HepG2 (cell line): Measurements from ENCODE around the gene CAT. TPM values are rescaled to one million over a fixed set of nuclear protein-coding genes. Genes with fewer than 3 reads are reported as not detected.
A peak's percentile ranks its signal among the peaks of the same experiment; 100 is the strongest.

Experiments used
- REXO4 ChIP-seq: sonication (generic); formaldehyde crosslinking; IDR thresholded peaks from 2 replicates; pipeline ENCODE4 v1.8.0; 2022; ENCODE audit warnings: missing genetic modification reagents, mild to moderate bottlenecking, borderline replicate concordance
- RXRA ChIP-seq: sonication (generic); formaldehyde crosslinking; IDR thresholded peaks from 2 replicates; pipeline ENCODE4 v1.5.1; 2020; ENCODE audit warnings: missing genetic modification reagents
- ZNF12 ChIP-seq: sonication (generic); formaldehyde crosslinking; IDR thresholded peaks from 2 replicates; pipeline ENCODE4 v1.5.0; 2020; ENCODE audit warnings: missing genetic modification reagents
- ZNF124 ChIP-seq: sonication (generic); formaldehyde crosslinking; IDR thresholded peaks from 2 replicates; pipeline ENCODE4 v1.4.0; 2020; ENCODE audit warnings: missing genetic modification reagents
- ZNF776 ChIP-seq: sonication (generic); formaldehyde crosslinking; IDR thresholded peaks from 2 replicates; pipeline ENCODE4 v1.4.0; 2020; ENCODE audit warnings: mild to moderate bottlenecking, missing genetic modification reagents
- polyA plus RNA-seq, 8 experiments: library from polyadenylated mRNA; depleted of rRNA in 3 of 8; stranded (reverse) in 7 of 8; unstranded in 1 of 8; fragments of >200 nt; fragmentation: Illumina TruSeq in 4 of 8; extraction: Trizol in 4 of 8; gene quantifications; 2 replicates each; pipeline versions ENCODE4 v1.2.1 to v1.2.3, GENCODE V29; 2011 to 2016; ENCODE audit warnings: low read depth in 4 of 8, missing spikeins in 1 of 8, mixed read lengths in 1 of 8; ENCODE audit not compliant: insufficient read depth in 1 of 8
- total RNA-seq, 5 experiments: library from RNA; depleted of rRNA; stranded (reverse); fragments of >200 nt; fragmentation: Illumina TruSeq; extraction: Trizol; gene quantifications; 2 replicates each; pipeline ENCODE4 v1.2.3, GENCODE V29; 2016; ENCODE audit warnings: low read depth in 1 of 5
- TF ChIP-seq, protein P1 (sequence below): sonication (generic); formaldehyde crosslinking; IDR thresholded peaks from 2 replicates; pipeline ENCODE4 v1.5.0; 2020; ENCODE audit warnings: mild to moderate bottlenecking, missing genetic modification reagents, borderline replicate concordance
- TF ChIP-seq, protein P2 (sequence below): sonication (generic); formaldehyde crosslinking; IDR thresholded peaks from 2 replicates; pipeline ENCODE4 v1.4.0; 2020; ENCODE audit warnings: mild to moderate bottlenecking, missing genetic modification reagents, borderline replicate concordance
- TF ChIP-seq, protein P3 (sequence below): sonication (generic); formaldehyde crosslinking; IDR thresholded peaks from one replicate; pipeline ENCODE4 v1.5.1; 2020; ENCODE audit warnings: mild to moderate bottlenecking, missing genetic modification reagents; ENCODE audit errors: not compliant biosample characterization

Gene CAT
- total and polyA plus RNA-seq, 2 of the 13 experiments (the other 11 are each of a cell fraction or from before 2014, with no cell fraction given) = 107 to 136 TPM

DNA sequence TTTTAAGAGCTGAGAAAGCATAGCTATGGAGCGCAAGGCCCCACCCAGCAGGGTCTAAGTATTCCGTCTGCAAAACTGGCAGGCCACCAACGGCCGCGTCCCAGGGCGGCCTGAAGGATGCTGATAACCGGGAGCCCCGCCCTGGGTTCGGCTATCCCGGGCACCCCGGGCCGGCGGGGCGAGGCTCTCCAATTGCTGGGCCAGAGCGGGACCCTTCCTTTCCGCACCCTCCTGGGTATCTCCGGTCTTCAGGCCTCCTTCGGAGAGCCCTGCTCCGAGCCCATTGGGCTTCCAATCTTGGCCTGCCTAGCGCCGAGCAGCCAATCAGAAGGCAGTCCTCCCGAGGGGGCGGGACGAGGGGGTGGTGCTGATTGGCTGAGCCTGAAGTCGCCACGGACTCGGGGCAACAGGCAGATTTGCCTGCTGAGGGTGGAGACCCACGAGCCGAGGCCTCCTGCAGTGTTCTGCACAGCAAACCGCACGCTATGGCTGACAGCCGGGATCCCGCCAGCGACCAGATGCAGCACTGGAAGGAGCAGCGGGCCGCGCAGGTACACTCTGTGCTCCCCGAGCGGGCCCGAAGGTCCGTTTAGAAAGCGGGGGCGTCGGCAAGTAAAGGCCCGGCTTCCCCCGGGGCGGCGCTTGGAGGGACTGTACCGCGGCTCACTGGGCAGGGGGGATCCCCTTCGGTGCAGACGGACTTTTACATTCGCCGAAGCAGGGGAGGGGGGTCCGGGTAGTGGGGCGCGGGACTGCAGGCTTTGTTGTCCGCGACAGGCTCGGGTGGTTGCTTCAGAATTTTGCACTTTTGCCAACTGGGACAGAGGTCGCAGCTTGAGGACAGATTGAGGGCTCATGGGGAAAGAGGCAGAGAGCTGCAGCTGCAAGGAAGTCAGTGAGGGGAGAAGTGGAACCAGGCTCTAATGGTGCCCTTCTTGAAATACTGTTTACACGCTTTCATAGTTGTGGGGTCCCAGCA is at the start of gene CAT (continued):
- TF ChIP-seq, protein P1, sequence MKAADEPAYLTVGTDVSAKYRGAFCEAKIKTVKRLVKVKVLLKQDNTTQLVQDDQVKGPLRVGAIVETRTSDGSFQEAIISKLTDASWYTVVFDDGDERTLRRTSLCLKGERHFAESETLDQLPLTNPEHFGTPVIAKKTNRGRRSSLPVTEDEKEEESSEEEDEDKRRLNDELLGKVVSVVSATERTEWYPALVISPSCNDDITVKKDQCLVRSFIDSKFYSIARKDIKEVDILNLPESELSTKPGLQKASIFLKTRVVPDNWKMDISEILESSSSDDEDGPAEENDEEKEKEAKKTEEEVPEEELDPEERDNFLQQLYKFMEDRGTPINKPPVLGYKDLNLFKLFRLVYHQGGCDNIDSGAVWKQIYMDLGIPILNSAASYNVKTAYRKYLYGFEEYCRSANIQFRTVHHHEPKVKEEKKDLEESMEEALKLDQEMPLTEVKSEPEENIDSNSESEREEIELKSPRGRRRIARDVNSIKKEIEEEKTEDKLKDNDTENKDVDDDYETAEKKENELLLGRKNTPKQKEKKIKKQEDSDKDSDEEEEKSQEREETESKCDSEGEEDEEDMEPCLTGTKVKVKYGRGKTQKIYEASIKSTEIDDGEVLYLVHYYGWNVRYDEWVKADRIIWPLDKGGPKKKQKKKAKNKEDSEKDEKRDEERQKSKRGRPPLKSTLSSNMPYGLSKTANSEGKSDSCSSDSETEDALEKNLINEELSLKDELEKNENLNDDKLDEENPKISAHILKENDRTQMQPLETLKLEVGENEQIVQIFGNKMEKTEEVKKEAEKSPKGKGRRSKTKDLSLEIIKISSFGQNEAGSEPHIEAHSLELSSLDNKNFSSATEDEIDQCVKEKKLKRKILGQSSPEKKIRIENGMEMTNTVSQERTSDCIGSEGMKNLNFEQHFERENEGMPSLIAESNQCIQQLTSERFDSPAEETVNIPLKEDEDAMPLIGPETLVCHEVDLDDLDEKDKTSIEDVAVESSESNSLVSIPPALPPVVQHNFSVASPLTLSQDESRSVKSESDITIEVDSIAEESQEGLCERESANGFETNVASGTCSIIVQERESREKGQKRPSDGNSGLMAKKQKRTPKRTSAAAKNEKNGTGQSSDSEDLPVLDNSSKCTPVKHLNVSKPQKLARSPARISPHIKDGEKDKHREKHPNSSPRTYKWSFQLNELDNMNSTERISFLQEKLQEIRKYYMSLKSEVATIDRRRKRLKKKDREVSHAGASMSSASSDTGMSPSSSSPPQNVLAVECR (CRISPR knock-in tag) = peak; percentile 93
- TF ChIP-seq, protein P2, sequence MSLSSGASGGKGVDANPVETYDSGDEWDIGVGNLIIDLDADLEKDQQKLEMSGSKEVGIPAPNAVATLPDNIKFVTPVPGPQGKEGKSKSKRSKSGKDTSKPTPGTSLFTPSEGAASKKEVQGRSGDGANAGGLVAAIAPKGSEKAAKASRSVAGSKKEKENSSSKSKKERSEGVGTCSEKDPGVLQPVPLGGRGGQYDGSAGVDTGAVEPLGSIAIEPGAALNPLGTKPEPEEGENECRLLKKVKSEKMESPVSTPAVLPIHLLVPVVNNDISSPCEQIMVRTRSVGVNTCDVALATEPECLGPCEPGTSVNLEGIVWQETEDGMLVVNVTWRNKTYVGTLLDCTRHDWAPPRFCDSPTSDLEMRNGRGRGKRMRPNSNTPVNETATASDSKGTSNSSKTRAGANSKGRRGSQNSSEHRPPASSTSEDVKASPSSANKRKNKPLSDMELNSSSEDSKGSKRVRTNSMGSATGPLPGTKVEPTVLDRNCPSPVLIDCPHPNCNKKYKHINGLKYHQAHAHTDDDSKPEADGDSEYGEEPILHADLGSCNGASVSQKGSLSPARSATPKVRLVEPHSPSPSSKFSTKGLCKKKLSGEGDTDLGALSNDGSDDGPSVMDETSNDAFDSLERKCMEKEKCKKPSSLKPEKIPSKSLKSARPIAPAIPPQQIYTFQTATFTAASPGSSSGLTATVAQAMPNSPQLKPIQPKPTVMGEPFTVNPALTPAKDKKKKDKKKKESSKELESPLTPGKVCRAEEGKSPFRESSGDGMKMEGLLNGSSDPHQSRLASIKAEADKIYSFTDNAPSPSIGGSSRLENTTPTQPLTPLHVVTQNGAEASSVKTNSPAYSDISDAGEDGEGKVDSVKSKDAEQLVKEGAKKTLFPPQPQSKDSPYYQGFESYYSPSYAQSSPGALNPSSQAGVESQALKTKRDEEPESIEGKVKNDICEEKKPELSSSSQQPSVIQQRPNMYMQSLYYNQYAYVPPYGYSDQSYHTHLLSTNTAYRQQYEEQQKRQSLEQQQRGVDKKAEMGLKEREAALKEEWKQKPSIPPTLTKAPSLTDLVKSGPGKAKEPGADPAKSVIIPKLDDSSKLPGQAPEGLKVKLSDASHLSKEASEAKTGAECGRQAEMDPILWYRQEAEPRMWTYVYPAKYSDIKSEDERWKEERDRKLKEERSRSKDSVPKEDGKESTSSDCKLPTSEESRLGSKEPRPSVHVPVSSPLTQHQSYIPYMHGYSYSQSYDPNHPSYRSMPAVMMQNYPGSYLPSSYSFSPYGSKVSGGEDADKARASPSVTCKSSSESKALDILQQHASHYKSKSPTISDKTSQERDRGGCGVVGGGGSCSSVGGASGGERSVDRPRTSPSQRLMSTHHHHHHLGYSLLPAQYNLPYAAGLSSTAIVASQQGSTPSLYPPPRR (CRISPR knock-in tag) = no peak; the same call in none of the 2 replicates
- peak; percentile 90; the same call in 1 of the 2 replicates for TF ChIP-seq ZNF776
- no peak for TF ChIP-seq REXO4 (CRISPR knock-in tag)
- TF ChIP-seq ZNF12 (CRISPR knock-in tag) = no peak; the same call in 1 of the 2 replicates
- TF ChIP-seq, protein P3, sequence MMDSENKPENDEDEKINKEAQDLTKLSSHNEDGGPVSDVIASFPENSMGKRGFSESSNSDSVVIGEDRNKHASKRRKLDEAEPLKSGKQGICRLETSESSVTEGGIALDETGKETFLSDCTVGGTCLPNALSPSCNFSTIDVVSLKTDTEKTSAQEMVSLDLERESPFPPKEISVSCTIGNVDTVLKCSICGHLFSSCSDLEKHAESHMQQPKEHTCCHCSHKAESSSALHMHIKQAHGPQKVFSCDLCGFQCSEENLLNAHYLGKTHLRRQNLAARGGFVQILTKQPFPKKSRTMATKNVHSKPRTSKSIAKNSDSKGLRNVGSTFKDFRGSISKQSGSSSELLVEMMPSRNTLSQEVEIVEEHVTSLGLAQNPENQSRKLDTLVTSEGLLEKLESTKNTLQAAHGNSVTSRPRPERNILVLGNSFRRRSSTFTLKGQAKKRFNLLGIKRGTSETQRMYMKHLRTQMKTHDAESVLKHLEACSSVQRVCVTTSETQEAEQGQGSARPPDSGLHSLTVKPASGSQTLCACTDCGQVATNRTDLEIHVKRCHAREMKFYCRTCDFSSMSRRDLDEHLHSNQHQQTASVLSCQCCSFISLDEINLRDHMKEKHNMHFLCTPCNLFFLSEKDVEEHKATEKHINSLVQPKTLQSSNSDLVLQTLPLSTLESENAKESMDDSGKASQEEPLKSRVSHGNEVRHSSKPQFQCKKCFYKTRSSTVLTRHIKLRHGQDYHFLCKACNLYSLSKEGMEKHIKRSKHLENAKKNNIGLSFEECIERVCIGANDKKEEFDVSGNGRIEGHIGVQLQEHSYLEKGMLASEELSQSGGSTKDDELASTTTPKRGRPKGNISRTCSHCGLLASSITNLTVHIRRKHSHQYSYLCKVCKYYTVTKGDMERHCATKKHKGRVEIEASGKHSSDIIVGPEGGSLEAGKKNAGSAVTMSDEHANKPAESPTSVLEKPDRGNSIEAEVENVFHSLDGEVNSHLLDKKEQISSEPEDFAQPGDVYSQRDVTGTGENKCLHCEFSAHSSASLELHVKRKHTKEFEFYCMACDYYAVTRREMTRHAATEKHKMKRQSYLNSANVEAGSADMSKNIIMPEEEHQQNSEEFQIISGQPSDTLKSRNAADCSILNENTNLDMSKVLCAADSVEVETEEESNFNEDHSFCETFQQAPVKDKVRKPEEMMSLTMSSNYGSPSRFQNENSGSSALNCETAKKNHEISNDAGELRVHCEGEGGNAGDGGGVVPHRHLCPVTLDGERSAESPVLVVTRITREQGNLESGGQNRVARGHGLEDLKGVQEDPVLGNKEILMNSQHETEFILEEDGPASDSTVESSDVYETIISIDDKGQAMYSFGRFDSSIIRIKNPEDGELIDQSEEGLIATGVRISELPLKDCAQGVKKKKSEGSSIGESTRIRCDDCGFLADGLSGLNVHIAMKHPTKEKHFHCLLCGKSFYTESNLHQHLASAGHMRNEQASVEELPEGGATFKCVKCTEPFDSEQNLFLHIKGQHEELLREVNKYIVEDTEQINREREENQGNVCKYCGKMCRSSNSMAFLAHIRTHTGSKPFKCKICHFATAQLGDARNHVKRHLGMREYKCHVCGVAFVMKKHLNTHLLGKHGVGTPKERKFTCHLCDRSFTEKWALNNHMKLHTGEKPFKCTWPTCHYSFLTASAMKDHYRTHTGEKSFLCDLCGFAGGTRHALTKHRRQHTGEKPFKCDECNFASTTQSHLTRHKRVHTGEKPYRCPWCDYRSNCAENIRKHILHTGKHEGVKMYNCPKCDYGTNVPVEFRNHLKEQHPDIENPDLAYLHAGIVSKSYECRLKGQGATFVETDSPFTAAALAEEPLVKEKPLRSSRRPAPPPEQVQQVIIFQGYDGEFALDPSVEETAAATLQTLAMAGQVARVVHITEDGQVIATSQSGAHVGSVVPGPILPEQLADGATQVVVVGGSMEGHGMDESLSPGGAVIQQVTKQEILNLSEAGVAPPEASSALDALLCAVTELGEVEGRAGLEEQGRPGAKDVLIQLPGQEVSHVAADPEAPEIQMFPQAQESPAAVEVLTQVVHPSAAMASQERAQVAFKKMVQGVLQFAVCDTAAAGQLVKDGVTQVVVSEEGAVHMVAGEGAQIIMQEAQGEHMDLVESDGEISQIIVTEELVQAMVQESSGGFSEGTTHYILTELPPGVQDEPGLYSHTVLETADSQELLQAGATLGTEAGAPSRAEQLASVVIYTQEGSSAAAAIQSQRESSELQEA (CRISPR knock-in tag) = peak; percentile 90
- TF ChIP-seq RXRA = peak; percentile 90
- no peak for TF ChIP-seq ZNF124
